Hepatocyte (in vitro differentiated cells): Measurements from ENCODE around the gene HYAL3. TPM values are rescaled to one million over a fixed set of nuclear protein-coding genes. Genes with fewer than 3 reads are reported as not detected.

Source experiments
- DNase-seq: peaks from one replicate; pipeline ENCODE4 v3.0.0-alpha.2; 2016; ENCODE audit warnings: low spot score
- H2AFZ ChIP-seq: fragments of 200-600 bp; sonication (generic); 2 replicates; pipeline ENCODE4 v1.6.0; 2016; ENCODE audit warnings: antibody characterized with exemption, mild to moderate bottlenecking
- H3K27ac ChIP-seq: fragments of 200-600 bp; sonication (generic); 2 replicates; pipeline ENCODE4 v1.5.1; 2016; ENCODE audit warnings: mild to moderate bottlenecking
- H3K27me3 ChIP-seq: fragments of 200-600 bp; sonication (generic); 2 replicates; pipeline ENCODE4 v1.6.1; 2016
- H3K36me3 ChIP-seq: fragments of 200-600 bp; sonication (generic); replicated peaks from 2 replicates; pipeline ENCODE4 v1.5.1; 2016; ENCODE audit warnings: low read depth; ENCODE audit not compliant: insufficient read depth
- H3K4me1 ChIP-seq: fragments of 200-600 bp; sonication (generic); 2 replicates; pipeline ENCODE4 v1.5.1; 2016; ENCODE audit warnings: mild to moderate bottlenecking, moderate library complexity; ENCODE audit not compliant: insufficient read depth
- H3K4me2 ChIP-seq: fragments of 200-600 bp; sonication (generic); 2 replicates; pipeline ENCODE4 v1.6.0; 2016
- H3K4me3 ChIP-seq: fragments of 200-600 bp; sonication (generic); 2 replicates; pipeline ENCODE4 v1.5.1; 2016; ENCODE audit warnings: mild to moderate bottlenecking
- H3K79me2 ChIP-seq: fragments of 200-600 bp; sonication (generic); 2 replicates; pipeline ENCODE4 v1.6.0; 2017; ENCODE audit warnings: mild to moderate bottlenecking
- H3K9me2 ChIP-seq: fragments of 200-600 bp; sonication (generic); replicated peaks from 2 replicates; pipeline ENCODE4 v1.6.0; 2017; ENCODE audit warnings: mild to moderate bottlenecking; ENCODE audit not compliant: insufficient read depth
- H3K9me3 ChIP-seq: fragments of 200-600 bp; sonication (generic); 2 replicates; pipeline ENCODE4 v1.5.1; 2016; ENCODE audit warnings: low read depth, mild to moderate bottlenecking
- H4K20me1 ChIP-seq: fragments of 200-600 bp; sonication (generic); 2 replicates; pipeline ENCODE4 v1.6.0; 2016; ENCODE audit warnings: mild to moderate bottlenecking; ENCODE audit not compliant: insufficient read depth, poor library complexity, severe bottlenecking
- EZH2 ChIP-seq: fragments of 200-600 bp; sonication (generic); IDR thresholded peaks from 2 replicates; pipeline ENCODE4 v1.6.1; 2016; ENCODE audit warnings: antibody characterized with exemption, mild to moderate bottlenecking, borderline replicate concordance
- EZH2phosphoT487 ChIP-seq: fragments of 200-600 bp; sonication (generic); IDR thresholded peaks from one replicate; pipeline ENCODE4 v1.6.1; 2018; ENCODE audit warnings: antibody characterized with exemption, mild to moderate bottlenecking, low read depth, moderate library complexity; ENCODE audit not compliant: unreplicated experiment, severe bottlenecking
- WGBS: methylation state at CpG from one replicate; pipeline ENCODE4 v1.1.6; 2016; ENCODE audit warnings: low lambda C conversion rate; ENCODE audit errors: missing lambda C conversion rate; 5-methylcytosine and 5-hydroxymethylcytosine counted together
- polyA plus RNA-seq: library from polyadenylated mRNA; unstranded; fragments of >200 nt; fragmentation: Nextera tagmentation; extraction: Ambion mirVana; gene quantifications from 2 replicates; pipeline ENCODE4 v1.2.1, GENCODE V29; 2016
- total RNA-seq: library from RNA; depleted of rRNA; stranded (reverse); fragments of >200 nt; gene quantifications from 2 replicates; pipeline ENCODE4 v1.2.3, GENCODE V29; 2014
- TF ChIP-seq, protein P1 (sequence below): fragments of 200-600 bp; sonication (generic); IDR thresholded peaks from 2 replicates; pipeline ENCODE4 v1.5.1; 2016; ENCODE audit warnings: antibody characterized with exemption, mild to moderate bottlenecking; ENCODE audit not compliant: poor library complexity

Gene HYAL3
- total and polyA plus RNA-seq, 2 experiments from 2014 or later, result 3.7 to 7.0 TPM

DNA sequence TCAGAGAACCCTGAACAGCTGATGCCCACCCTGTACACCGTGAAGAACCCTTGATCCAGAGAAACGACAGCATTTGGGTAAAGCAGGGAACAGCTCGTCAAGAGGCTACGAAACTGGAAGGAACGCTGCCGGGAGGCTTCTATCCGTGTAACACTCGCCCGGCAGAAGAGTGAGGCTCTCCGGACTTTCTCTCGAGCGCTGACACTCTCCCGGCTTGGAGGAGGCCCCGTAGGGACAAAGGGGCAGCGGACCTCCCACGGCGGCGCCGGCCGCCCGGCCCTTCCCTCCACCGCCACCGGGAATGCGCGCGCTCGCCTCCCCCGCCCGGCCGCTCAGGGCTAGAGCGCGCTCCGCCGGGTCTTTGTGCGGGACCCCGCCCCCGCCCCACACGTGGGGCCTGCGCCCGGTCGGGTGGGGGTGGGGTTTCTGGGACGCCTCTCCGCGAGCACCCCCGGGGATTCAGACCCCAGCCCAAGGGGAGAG, 21.7 kb upstream of the HYAL3 start:
- Histone ChIP-seq H3K4me2 (peak overlapping the region; percentile 97), H3K4me3 (peak overlapping the region; percentile 88), H3K9me3 (no peaks in the 10 kb centered on the region), H3K36me3 (no peaks in the 10 kb centered on the region), H2AFZ (peak overlapping the region; percentile 71), H3K9me2 (no peaks in the 10 kb centered on the region), H3K4me1 (peaks cover 53% of the 10 kb centered on the region), H4K20me1 (peaks cover 3% of the 10 kb centered on the region), H3K27ac (peak overlapping the region; percentile 100), H3K27me3 (no peaks in the 10 kb centered on the region), H3K79me2 (peaks cover 37% of the 10 kb centered on the region)
- under 1% methylated on average over 19 of the region's 45 CpGs for WGBS
- TF ChIP-seq EZH2phosphoT487, result no peak
- TF ChIP-seq, protein P1, sequence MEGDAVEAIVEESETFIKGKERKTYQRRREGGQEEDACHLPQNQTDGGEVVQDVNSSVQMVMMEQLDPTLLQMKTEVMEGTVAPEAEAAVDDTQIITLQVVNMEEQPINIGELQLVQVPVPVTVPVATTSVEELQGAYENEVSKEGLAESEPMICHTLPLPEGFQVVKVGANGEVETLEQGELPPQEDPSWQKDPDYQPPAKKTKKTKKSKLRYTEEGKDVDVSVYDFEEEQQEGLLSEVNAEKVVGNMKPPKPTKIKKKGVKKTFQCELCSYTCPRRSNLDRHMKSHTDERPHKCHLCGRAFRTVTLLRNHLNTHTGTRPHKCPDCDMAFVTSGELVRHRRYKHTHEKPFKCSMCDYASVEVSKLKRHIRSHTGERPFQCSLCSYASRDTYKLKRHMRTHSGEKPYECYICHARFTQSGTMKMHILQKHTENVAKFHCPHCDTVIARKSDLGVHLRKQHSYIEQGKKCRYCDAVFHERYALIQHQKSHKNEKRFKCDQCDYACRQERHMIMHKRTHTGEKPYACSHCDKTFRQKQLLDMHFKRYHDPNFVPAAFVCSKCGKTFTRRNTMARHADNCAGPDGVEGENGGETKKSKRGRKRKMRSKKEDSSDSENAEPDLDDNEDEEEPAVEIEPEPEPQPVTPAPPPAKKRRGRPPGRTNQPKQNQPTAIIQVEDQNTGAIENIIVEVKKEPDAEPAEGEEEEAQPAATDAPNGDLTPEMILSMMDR, result no peak
- no peak for TF ChIP-seq EZH2
- peak; percentile 94 for DNase-seq

DNA sequence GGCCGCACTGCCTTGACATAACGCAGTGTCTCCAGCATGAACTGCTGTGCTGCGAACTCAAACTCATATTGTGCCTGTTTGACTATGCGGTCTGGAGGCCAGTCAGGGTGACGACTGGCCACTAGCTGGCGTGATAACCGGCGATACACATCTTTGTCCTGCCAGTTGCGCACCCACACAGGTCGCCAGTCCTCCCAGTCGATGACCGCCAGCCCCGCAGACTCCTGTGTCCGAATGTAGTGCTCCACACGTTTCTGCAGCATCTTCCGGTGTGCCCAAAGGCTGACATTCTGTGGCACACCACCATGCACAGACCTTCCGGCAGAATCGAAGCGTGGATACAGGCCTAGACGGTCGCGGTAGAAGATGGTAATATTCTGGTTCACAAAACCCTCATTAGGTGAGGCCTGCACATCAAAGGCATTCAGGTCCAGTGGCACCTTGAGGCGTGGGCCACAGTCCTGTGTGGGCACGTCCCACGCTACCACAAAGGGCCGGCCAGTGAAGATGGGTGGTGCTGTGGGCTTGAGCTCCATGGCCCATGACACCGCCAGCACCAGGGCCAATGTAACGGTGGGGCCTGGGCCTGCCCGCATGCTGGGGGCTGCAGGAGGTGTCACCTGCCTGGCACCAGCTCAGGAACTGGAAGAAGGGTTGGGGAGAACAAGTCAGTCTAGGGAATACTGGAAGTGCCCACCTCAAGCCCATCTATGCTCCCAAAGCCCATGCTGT, 20.9 kb upstream of the HYAL3 start:
- H3K4me1 ChIP-seq, result peaks cover 53% of the 10 kb centered on the region
- no peak overlapping the region for H2AFZ ChIP-seq
- peak overlapping the region; percentile 88 for H3K4me3 ChIP-seq
- no peaks in the 10 kb centered on the region for H3K9me2 ChIP-seq
- WGBS, result 85% methylated on average over 29 of the region's 29 CpGs
- H3K27ac ChIP-seq, result peak overlapping the region; percentile 100
- peaks cover 3% of the 10 kb centered on the region for H4K20me1 ChIP-seq
- TF ChIP-seq EZH2 (no peak), EZH2phosphoT487 (no peak)
- TF ChIP-seq, protein P1, result no peak
- no peaks in the 10 kb centered on the region for H3K27me3 ChIP-seq
- H3K79me2 ChIP-seq, result peaks cover 38% of the 10 kb centered on the region
- DNase-seq, result no peak
- peak overlapping the region; percentile 97 for H3K4me2 ChIP-seq
- H3K36me3 ChIP-seq, result no peaks in the 10 kb centered on the region
- no peaks in the 10 kb centered on the region for H3K9me3 ChIP-seq

DNA sequence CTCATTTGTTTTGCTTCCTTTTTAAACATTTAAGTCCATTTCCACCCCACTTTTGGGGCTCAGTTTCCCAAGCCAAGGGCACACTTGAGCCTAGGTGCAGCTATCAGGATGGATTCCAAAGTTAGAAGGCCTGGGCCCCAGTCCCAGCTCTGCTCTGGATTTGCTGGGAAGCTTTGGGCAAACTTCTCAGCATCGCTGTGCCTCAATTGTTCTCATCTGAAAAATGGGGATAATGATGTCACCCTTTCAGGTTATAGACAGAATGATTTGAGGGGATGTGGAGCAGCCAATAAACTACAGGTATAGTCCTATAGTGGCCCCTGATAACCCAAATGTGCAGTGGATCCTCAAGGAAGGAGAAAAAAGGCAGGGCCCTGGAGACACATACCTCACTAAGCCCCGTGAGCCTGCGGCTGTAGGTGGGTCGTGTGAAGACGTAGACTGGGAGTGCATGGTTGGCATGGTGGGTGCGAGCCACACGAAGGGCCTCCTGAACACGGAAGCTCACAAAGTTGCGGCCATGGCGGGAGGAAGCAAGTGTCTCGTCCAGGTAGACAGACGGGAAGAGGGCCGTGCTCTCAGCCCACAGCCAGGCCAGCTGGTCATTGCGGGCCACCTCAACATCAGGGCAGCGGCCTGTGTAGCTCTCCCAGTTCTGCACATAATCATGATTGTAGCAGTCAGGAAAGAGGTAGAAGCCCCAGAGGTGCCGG, 20.1 kb upstream of the HYAL3 start:
- H3K79me2 ChIP-seq, result peaks cover 38% of the 10 kb centered on the region
- no peaks in the 10 kb centered on the region for H3K36me3 ChIP-seq
- peak overlapping the region; percentile 100 for H3K27ac ChIP-seq
- H3K9me2 ChIP-seq, result no peaks in the 10 kb centered on the region
- DNase-seq, result no peak
- H3K4me1 ChIP-seq, result peaks cover 51% of the 10 kb centered on the region
- no peaks in the 10 kb centered on the region for H3K9me3 ChIP-seq
- H3K4me3 ChIP-seq, result no peak overlapping the region
- H3K27me3 ChIP-seq, result no peaks in the 10 kb centered on the region
- H4K20me1 ChIP-seq, result peaks cover 3% of the 10 kb centered on the region
- peak overlapping the region; percentile 97 for H3K4me2 ChIP-seq
- no peak overlapping the region for H2AFZ ChIP-seq
- 96% methylated on average over 16 of the region's 16 CpGs for WGBS
- TF ChIP-seq, protein P1, result no peak
